Hepatocyte (in vitro differentiated cells): ENCODE results near the gene SLC10A2.

ENCODE experiments used
- EZH2 ChIP-seq: fragments of 200-600 bp; sonication (generic); IDR thresholded peaks from 2 replicates; pipeline ENCODE4 v1.6.1; 2016; ENCODE audit warnings: antibody characterized with exemption, mild to moderate bottlenecking, borderline replicate concordance
- TF ChIP-seq, protein P1 (sequence below): fragments of 200-600 bp; sonication (generic); IDR thresholded peaks from 2 replicates; pipeline ENCODE4 v1.5.1; 2016; ENCODE audit warnings: antibody characterized with exemption, mild to moderate bottlenecking; ENCODE audit not compliant: poor library complexity

DNA sequence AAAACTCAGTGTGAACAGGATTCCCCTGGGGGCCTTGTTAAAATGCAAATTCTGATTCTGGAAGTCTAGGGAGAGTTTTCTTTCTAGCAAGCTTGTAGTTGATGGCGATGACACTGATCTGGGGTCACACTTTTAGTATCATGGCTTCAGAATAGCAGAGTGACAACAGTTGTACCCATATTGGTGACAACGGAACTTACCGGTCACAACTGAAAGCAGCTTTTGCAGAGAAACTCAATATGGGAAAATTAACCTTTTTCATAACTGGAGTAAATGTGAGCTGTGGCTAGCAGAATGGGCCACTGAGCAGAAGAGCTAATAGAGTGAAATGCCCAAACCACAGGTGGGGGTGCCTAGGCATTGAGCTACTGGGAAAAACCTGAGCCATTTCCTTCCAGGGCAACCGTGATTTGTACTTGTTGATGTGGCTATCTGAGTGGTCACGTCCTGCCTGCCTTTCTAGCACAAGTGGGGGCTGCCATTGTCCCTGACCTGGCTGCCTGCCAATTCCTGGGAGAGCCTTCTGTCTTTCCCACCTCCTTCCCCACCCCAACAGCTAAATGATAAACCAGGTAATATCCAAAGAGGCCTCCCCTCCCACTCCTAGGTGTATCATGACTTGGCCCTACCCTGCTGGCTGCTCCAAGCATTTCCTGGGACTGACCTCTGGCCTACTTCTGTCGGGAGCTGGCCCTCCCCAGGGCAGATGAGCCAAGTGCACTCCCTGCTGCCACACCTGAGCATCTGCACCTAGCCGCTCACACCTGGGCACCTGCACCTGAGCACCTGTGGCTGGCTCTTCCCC, 1.7 kb upstream of the SLC10A2 start:
- TF ChIP-seq EZH2: no peak
- TF ChIP-seq, protein P1, sequence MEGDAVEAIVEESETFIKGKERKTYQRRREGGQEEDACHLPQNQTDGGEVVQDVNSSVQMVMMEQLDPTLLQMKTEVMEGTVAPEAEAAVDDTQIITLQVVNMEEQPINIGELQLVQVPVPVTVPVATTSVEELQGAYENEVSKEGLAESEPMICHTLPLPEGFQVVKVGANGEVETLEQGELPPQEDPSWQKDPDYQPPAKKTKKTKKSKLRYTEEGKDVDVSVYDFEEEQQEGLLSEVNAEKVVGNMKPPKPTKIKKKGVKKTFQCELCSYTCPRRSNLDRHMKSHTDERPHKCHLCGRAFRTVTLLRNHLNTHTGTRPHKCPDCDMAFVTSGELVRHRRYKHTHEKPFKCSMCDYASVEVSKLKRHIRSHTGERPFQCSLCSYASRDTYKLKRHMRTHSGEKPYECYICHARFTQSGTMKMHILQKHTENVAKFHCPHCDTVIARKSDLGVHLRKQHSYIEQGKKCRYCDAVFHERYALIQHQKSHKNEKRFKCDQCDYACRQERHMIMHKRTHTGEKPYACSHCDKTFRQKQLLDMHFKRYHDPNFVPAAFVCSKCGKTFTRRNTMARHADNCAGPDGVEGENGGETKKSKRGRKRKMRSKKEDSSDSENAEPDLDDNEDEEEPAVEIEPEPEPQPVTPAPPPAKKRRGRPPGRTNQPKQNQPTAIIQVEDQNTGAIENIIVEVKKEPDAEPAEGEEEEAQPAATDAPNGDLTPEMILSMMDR: peak; percentile 21
